Activated T-cell treated with anti-CD3 and anti-CD28 coated beads for 48 hours (primary cell): ENCODE results near the gene PADI3.
"Not testable (repeated sequence)": the region's sequence is repeated elsewhere in the genome, so short reads cannot be mapped to it uniquely, and the experiment has no call there.

Experiments used
- DNase-seq: peaks from one replicate; pipeline ENCODE4 v3.0.0-alpha.2; 2020; ENCODE audit warnings: low read depth

Gene PADI3

GRCh38 chr1:17216078-17216477, 32.8 kb upstream of the PADI3 start:
- no peak for DNase-seq

GRCh38 chr1:17217607-17218006, 31.3 kb upstream of the PADI3 start:
- no peak for DNase-seq

GRCh38 chr1:17218939-17219338, 30.0 kb upstream of the PADI3 start:
- no peak for DNase-seq

- DNase-seq: no peak
These were observed 28.6 kb upstream of the PADI3 start for GRCh38 chr1:17220287-17220686.

GRCh38 chr1:17222557-17222956, 26.3 kb upstream of the PADI3 start:
- no peak for DNase-seq

GRCh38 chr1:17224434-17224833, 24.5 kb upstream of the PADI3 start:
- no peak for DNase-seq

GRCh38 chr1:17225140-17225539, 23.8 kb upstream of the PADI3 start:
- no peak for DNase-seq

- DNase-seq: no peak
These were observed 21.5 kb upstream of the PADI3 start for GRCh38 chr1:17227358-17227915.

- DNase-seq: no peak
These were observed 20.3 kb upstream of the PADI3 start for GRCh38 chr1:17228619-17229018.

GRCh38 chr1:17229379-17229778, 19.5 kb upstream of the PADI3 start:
- no peak for DNase-seq

GRCh38 chr1:17230106-17230505, 18.8 kb upstream of the PADI3 start:
- no peak for DNase-seq

GRCh38 chr1:17230671-17231310, 18.1 kb upstream of the PADI3 start:
- no peak for DNase-seq

GRCh38 chr1:17232759-17233661, 15.9 kb upstream of the PADI3 start:
- DNase-seq: no peak

GRCh38 chr1:17233675-17234320, 15.1 kb upstream of the PADI3 start:
- DNase-seq: no peak

GRCh38 chr1:17234405-17234804, 14.5 kb upstream of the PADI3 start:
- no peak for DNase-seq

- no peak for DNase-seq
These were observed 13.6 kb upstream of the PADI3 start for GRCh38 chr1:17235135-17235885.

- peak; percentile 78 for DNase-seq
These were observed 11.9 kb upstream of the PADI3 start for GRCh38 chr1:17236779-17237560.

- no peak for DNase-seq
These were observed 11.4 kb upstream of the PADI3 start for GRCh38 chr1:17237561-17237903.

- peak; percentile 12 for DNase-seq
These were observed 9.5 kb upstream of the PADI3 start for GRCh38 chr1:17239420-17239819.

GRCh38 chr1:17241011-17241779, 7.7 kb upstream of the PADI3 start:
- not testable (repeated sequence) for DNase-seq

- DNase-seq: not testable (repeated sequence)
These were observed 7.2 kb upstream of the PADI3 start for GRCh38 chr1:17241780-17242074.
